Gastrocnemius medialis (tissue), 4 donors: ENCODE results near the gene TAF1C.

Experiments used
- POLR2A ChIP-seq, 2 donors: fragments of 450-650 bp; IDR thresholded peaks; one replicate each; pipeline ENCODE4 v1.6.1; 2017; ENCODE audit warnings: antibody characterized with exemption in 2 of 2, mild to moderate bottlenecking in 2 of 2, moderate library complexity in 2 of 2
- TF ChIP-seq, protein P1 (sequence below), 5 experiments: fragments of 450-650 bp in 3 of 5; fragments of 200-600 bp in 2 of 5; sonication (generic) in 2 of 5; IDR thresholded peaks in 4 of 5; conservative IDR thresholded peaks in 1 of 5; 1 replicate in 4 of 5; 2 replicates in 1 of 5; pipeline ENCODE4 v1.5.1; 2016 to 2019; ENCODE audit warnings: antibody characterized with exemption in 5 of 5, mild to moderate bottlenecking in 3 of 5, moderate library complexity in 3 of 5

DNA sequence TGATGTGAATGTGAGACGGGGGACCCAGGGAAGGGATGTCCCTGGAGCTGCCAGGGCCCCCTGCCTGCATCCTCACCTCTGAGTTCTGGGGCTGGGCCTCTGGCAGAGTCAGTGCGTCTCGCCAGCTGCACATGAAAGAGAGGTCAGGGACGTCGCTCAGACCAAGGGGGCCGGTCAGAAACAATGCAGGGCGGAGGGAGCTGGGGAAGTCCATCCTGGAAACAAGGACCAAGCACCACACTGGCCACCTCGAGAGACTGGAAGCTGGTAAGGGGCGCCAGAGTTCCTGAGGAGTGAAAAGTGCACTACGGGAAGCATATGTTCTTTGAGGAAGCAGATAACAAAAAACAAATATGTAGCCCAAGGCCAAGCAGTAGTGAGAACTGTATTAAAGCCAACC, 2.1 kb downstream of the TAF1C start:
- TF ChIP-seq, protein P1, sequence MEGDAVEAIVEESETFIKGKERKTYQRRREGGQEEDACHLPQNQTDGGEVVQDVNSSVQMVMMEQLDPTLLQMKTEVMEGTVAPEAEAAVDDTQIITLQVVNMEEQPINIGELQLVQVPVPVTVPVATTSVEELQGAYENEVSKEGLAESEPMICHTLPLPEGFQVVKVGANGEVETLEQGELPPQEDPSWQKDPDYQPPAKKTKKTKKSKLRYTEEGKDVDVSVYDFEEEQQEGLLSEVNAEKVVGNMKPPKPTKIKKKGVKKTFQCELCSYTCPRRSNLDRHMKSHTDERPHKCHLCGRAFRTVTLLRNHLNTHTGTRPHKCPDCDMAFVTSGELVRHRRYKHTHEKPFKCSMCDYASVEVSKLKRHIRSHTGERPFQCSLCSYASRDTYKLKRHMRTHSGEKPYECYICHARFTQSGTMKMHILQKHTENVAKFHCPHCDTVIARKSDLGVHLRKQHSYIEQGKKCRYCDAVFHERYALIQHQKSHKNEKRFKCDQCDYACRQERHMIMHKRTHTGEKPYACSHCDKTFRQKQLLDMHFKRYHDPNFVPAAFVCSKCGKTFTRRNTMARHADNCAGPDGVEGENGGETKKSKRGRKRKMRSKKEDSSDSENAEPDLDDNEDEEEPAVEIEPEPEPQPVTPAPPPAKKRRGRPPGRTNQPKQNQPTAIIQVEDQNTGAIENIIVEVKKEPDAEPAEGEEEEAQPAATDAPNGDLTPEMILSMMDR (IDR thresholded peaks at IDR 0.05 in 4 of 5, conservative IDR thresholded peaks at IDR 0.05 in 1 of 5) = no peak
- TF ChIP-seq POLR2A (IDR thresholded peaks at IDR 0.05) = no peak
